Measurements from ENCODE around the gene ALX3.
"Not testable (repeated sequence)": the region's sequence is repeated elsewhere in the genome, so short reads cannot be mapped to it uniquely, and the experiment has no call there.

The ALX3 gene

DNA sequence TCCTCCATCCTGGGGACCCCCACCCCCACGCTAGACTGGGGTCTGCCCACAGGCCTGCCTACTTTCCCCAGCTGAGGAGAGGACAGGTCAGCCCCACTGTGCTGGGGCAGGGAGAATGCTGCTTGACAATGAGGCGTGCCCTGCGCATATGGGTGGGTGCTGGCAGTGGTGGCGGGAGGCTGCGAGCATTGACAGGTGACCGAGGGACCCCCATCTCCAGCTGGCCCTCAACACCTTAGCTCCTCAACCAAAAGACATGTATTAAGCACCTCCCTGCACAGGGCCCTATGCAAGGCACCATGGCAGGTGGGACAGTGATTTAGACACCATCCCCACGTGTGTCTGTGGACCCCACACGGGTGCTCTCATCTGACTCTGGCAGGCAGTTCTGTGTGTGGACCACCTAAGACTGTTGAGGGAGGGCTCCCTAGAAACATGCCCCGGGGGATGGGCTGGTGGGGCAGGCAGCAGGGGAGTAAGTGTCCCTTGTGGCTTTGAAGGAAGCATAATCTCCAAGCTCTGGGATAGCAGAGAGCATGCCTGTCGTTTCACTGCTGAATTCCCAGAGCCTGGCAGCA is 18.4 kb upstream of the ALX3 start:
- DNase-seq = no peak

GRCh38 chr1:110087812-110088738 is 17.6 kb upstream of the ALX3 start:
- peak; percentile 67 for DNase-seq

DNA sequence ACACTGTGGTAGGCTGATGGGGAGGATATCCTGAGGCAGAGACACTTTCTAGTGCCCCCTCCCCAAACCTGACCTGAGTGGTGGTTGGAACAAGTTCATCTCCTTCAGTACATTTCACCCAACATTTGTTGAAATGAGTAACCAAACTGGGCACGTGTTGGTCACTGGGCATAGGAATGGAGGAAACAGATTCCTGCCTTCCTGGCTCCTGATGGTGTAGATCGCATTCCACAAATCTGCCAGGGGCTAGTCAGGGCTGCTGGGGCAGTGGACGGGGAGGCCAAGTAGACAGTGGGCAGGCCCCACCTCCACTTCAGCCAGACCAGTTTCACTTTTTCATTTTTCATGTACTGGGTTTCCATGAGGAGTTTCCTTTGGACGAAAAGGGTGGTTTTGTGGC is 16.5 kb upstream of the ALX3 start:
- no peak for DNase-seq

DNA sequence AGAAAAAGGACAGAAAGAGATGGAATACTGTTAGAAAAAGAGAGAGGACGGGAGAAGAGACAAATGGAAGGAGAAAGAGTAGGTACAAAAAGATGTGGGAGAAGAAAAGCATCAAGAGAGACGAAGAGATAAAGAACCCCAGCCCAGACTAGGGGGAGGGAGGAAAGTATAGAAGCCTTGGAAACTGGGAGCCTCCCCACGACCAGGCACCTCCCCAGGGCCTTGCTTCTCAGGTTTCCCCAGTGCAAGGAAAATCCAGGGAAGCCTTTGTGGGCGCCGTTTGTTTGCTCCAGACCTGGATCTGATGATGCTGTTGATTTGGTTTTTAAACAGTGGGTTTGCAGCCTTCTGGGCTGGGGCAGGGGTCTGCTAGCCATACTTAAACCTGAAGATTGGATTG is 15.2 kb upstream of the ALX3 start:
- DNase-seq = no peak

DNA sequence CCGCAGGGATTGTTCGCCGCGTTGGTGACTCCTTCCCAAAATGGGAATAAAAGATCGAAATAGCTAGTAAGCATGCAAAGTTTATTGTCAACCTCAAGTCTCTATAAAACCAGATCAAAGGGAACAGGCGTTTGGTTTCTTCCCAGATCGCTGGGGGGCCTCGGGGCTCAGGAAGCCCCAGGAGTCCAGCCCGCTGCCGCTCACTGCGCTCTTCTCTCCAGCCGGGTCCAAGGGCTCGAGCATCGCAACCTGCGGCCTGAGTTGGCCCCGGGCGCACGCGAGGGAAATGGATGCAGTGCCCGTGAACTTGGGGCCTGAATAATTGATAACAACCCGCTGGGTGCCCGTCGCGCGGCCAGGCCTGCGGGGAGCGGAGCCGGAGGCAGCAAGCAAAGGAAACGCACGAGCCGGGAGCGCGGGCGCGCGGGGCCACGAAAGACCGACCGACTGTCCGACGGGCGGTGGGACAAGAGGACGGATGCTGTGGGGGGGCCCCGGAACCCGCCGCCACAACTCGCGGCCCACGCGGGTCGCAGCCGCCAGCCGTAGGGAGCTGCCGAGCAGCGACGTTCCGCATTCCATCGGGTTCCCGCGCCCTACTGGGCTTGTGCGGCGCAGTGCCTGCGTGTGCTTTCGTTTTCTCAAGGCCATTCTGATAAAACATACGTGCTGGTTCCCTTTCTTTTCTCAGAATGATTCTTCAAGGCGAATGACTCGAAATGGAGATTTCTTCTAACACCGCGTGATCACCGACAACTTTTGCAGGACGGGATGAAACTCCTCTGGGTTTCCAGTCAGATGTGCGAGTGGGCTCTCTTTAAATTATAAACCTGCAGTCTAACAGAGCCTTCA is 14.0 kb upstream of the ALX3 start:
- no peak for DNase-seq

GRCh38 chr1:110083866-110084226 is 13.4 kb upstream of the ALX3 start:
- no peak for DNase-seq

- no peak for DNase-seq
Observed at GRCh38 chr1:110083061-110083865, 12.8 kb upstream of the ALX3 start.

- DNase-seq = no peak
Observed at GRCh38 chr1:110082477-110082876, 12.0 kb upstream of the ALX3 start.

DNA sequence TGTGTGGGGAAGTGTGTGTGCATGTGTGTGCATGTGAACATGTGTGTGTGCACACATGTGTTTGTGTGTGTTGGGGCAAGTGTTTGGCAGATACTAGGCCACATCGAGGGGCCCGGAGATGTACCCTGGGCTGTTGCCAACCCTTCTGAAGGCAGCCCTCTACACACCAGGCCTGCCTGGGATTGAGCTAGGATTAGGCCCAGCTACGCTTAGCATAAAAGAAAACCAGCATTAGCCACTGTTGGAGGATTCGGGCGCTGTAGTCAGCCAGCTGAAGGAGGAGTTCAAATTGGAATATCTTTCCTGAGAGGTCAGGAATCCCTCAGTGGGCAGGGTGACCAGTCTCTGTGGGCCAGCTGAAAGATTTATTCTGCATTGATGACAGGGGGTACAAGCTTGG is 10.6 kb upstream of the ALX3 start:
- DNase-seq = no peak

- not testable (repeated sequence) for DNase-seq
Observed at GRCh38 chr1:110079995-110080394, 9.5 kb upstream of the ALX3 start.

DNA sequence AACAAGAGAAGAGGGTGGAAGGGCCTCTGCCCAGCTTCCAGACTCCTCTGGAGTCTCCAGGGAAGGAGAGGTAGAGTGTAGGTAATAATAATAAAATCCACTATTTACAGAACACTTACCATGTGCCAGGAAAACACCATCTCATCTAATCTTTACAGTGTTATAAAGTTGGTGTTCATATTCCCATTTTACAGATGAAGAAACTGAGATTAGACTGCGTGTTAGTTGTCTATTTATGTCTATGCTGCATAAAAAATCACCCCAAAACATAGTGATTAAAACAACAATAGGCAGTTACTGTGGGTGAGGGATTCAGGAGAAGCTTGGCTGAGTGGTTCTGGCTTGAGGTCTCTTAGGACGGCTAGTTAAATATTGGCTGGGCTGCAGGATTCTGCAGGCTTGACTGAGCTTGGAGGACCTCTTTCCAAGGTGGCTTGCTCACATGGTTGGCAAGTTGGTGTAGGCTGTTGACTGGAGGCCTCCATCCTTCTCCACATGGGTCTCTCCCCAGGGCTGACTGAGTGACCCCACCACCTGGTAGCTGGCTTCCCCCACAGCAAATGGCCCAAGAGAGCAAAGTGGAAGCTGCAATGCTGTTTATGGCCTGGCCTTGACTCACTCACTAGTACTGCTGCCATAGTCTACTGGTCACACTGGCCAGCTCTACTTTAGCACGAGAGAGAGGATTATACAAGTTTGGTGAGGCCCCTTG is 6.5 kb upstream of the ALX3 start:
- DNase-seq = no peak

GRCh38 chr1:110074166-110074565 is 3.7 kb upstream of the ALX3 start:
- DNase-seq = no peak

GRCh38 chr1:110070282-110070669 is 196 bp downstream of the ALX3 start:
- peak; percentile 53 for DNase-seq

- no peak for DNase-seq
Observed at GRCh38 chr1:110069404-110070281, 829 bp downstream of the ALX3 start.

GRCh38 chr1:110068646-110069403 is 1.6 kb downstream of the ALX3 start:
- no peak for DNase-seq

DNA sequence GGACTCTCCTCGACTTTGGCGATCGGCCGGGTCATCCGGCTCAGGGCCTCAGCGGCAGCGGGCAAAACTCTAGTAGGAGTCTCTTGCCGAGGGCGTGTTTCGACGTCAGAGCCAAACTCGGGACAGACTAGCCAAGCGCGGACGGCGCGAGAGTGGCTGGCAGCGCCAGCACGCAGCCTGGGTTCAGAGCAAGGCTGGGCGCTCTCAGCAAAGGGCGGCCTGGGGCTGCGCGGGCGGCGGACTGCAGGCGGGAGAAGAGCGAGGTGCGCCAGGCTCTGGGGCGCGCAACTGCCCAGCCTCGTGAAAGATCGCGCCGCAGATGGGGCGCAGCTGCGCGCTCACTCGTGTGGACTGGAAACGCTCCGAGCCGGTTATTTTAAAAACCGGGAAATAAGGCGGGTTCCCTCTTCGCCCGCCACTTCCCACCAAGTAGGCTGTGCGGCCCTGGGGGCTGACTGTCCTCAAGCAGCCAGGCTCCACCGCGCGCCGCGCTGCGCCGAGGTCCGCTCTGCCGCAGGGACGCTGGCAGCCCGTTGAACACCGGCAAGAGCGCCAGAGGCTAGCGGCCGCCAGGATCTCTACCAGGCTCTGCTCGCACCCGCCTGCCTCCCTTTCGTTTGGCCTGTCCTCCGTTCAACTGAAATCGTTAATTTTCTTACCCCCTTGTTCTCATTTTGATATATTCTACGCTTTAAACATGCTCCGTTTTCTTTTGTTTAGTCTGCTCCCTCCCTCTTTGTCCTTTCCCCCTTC is 2.4 kb downstream of the ALX3 start:
- DNase-seq = no peak

DNA sequence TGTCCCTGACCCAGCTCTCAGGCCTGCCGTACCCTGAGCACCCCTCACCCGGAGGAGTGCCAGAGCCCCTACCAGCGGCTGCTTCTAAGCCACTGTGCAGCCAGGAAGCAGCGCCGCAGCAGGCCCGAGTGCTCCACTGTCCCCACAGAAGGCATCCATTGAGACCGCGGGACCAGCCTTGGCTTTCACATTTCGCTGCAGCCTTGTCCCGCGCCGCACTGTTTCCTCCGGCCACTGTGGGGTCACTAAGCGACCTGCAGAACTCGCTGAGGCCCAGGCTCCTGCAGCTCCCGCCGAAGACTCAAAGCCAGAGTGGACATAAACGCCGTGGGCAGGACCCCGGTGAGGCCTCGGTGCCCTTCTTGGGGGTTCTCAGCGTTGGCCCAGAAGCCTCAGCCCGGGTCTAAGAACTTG is 3.0 kb downstream of the ALX3 start:
- DNase-seq = no peak

DNA sequence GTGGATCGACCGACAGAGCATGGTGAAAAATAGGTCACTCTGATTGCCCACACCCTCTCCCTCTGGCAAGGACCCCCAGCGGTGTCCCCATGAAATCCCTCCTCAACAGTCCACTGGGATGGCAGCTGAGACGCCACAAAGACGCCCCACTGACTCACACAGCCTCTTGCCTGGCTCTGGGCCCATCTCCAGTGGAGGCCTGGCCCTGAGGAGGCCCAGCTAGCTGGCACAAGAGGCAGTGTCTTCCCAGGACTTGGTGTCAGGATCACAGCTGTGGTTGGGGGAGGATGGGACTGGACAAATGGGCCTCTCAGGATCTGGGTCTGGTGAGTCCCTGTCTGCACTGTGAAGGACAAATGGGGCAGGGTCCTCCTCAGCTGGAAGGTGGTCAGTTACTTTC is 4.6 kb downstream of the ALX3 start:
- no peak for DNase-seq

GRCh38 chr1:110064576-110065337 is 5.7 kb downstream of the ALX3 start:
- no peak for DNase-seq

All from NCI-H69 (cell line).